Activated CD4-positive, alpha-beta T cell treated with anti-CD3 and anti-CD28 coated beads, Interleukin-2, amount 50 U/mL, for 48 hours (primary cell): ENCODE measurements around the gene TMEM19.
"Not testable (repeated sequence)": the region's sequence is repeated elsewhere in the genome, so short reads cannot be mapped to it uniquely, and the experiment has no call there.

ENCODE experiments used
- DNase-seq, 2 experiments: peaks; one replicate each; pipeline ENCODE4 v3.0.0-alpha.2; 2020

Gene TMEM19

GRCh38 chr12:71666259-71666658, 19.6 kb upstream of the TMEM19 start:
- no peak for DNase-seq

GRCh38 chr12:71671311-71671710, 14.6 kb upstream of the TMEM19 start:
- no peak for DNase-seq

GRCh38 chr12:71671816-71672215, 14.1 kb upstream of the TMEM19 start:
- DNase-seq, result no peak

- no peak for DNase-seq
Measured at GRCh38 chr12:71682466-71682865, 3.4 kb upstream of the TMEM19 start.

- no peak for DNase-seq
Measured at GRCh38 chr12:71683633-71684032, 2.2 kb upstream of the TMEM19 start.

- DNase-seq, result no peak
Measured at GRCh38 chr12:71684081-71684480, 1.8 kb upstream of the TMEM19 start.

GRCh38 chr12:71685312-71685906, 473 bp upstream of the TMEM19 start:
- no peak for DNase-seq

GRCh38 chr12:71686658-71687025, 760 bp downstream of the TMEM19 start:
- DNase-seq, result no peak

- DNase-seq, result not testable (repeated sequence)
Measured at GRCh38 chr12:71687172-71687571, 1.3 kb downstream of the TMEM19 start.

- no peak for DNase-seq
Measured at GRCh38 chr12:71688961-71689570, 3.2 kb downstream of the TMEM19 start.

- DNase-seq, result no peak
Measured at GRCh38 chr12:71691504-71692129, 5.7 kb downstream of the TMEM19 start.

- DNase-seq, result no peak
Measured at GRCh38 chr12:71693126-71693525, 7.2 kb downstream of the TMEM19 start.

- DNase-seq, result not testable (repeated sequence)
Measured at GRCh38 chr12:71693651-71694050, 7.8 kb downstream of the TMEM19 start.

- no peak for DNase-seq
Measured at GRCh38 chr12:71694099-71694820, 8.4 kb downstream of the TMEM19 start.

- no peak for DNase-seq
Measured at GRCh38 chr12:71695782-71696181, 9.9 kb downstream of the TMEM19 start.

- DNase-seq, result not testable (repeated sequence)
Measured at GRCh38 chr12:71702181-71702580, 16.3 kb downstream of the TMEM19 start.

- no peak for DNase-seq
Measured at GRCh38 chr12:71702590-71702989, 16.7 kb downstream of the TMEM19 start.

GRCh38 chr12:71703206-71703605, 17.3 kb downstream of the TMEM19 start:
- no peak for DNase-seq

- DNase-seq, result no peak
Measured at GRCh38 chr12:71704920-71705319, 19.0 kb downstream of the TMEM19 start.

- no peak for DNase-seq
Measured at GRCh38 chr12:71708658-71709057, 22.8 kb downstream of the TMEM19 start.

GRCh38 chr12:71710276-71711125, 24.6 kb downstream of the TMEM19 start:
- no peak for DNase-seq

- no peak for DNase-seq
Measured at GRCh38 chr12:71718611-71719010, 32.7 kb downstream of the TMEM19 start.
